ENCODE measurements around the gene TLE1.

DNA sequence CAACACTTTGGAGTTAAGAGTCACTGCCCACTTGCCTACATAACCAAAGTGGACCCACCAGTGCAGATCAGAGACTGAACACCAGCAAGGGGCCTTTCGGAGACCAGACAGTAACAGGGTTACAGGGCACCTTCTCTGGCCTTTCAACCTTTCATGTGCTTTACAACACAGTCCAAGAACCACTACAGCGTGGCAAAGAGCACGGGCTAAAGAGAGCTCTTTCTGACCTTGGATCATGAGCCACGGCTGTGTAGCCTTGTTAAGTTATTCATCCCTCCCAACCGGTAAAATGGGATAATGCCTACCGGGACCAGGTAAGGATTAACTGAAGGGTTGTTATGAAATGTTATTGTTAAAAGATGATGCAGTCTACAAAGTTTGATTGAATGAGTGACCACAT, 75.0 kb downstream of the TLE1 start:
- no peak for TF ChIP-seq EZH2 (IDR thresholded peaks at IDR 0.05; ENCODE audit: borderline replicate concordance)
- no peak for TF ChIP-seq EZH2phosphoT487 (IDR thresholded peaks at IDR 0.05; ENCODE audit: low read depth, severe bottlenecking, unreplicated experiment)

All from hepatocyte (in vitro differentiated cells).